HG03442 (cell line): Measurements from ENCODE around the gene CTRL.
"Not testable (repeated sequence)": the region's sequence is repeated elsewhere in the genome, so short reads cannot be mapped to it uniquely, and the experiment has no call there.

Experiments
- ATAC-seq: cut with Tn5 transposase; IDR thresholded peaks from one replicate; pipeline ENCODE4 v1.9.1; 2021; ENCODE audit warnings: mild to moderate bottlenecking, moderate library complexity; ENCODE audit not compliant: unreplicated experiment

CTRL gene

DNA sequence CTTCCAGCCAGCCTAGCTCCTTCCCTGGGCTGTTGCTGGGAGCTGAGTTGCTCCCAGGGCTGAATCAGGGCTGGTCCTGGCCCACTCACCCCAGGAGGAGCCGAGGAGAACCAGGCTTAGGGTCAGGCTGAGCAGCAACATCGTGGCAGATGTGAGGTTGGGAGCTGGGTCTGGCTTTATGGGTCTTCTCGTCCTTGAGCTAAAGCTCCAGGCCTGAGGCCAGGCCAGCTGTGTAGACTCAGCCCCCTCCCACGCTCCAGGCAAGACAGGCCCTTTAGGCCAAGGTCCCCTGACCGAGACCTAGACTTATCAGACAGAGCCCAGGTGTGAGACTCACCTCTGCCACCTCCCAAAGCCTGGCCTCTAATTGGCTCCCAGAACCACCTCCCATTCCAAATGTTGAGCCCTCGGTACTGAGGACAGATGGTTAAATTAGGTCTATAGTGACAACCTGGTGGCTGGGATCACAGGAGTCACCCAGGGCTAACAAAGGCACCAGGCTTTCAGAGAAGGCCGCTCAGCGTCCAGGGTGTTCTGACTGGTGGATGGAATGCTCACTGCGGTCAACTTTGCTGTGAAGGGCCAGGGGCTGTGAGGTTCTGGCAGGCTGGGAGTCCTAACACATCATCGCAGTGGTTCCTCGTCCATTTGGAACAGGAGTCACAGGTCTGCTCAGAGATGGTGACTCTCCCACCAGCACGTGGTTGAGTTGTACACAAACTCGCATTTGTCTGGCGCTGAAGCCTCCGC lies at the start of gene CTRL:
TSS of gene CTRL (minus strand) at position 151 of the 750 bp plus-strand sequence. CDS start at position 141, 10 bp downstream.
- no peak for ATAC-seq

DNA sequence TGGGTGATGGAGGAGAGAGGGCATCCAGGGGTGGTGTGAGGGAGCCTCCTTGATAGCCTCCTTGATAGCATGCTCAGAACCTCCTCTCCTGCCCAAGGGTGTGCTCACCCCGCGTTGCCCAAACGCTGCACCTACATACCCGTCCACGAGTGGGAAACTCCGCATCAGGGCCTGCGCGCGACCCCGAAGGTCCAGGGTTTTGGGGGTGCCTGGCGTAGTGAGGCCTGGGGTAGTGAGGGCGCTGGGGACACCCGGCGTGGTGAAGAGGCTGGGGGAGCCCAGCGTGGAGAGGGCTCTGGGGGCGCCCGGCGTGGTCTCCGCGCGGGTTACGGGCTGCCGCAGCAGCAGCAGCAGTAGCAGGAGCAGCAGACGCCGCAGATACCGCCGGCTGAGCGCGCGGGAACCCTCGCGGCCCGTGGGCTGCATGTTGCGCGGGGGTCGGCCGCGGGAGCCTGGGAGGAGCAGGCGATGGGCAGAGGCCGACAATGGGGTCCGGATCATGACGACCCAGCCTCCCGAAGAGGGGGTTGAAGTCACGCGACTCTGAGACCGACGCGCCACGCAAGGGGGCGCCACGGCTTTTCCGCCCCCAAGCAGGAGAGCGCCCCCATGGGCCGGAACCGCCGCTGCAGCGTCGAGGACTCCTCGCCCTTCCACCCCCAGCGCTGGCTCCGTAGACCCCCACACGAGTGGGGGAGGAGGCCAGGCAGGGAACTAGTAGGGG lies 48.5 kb upstream of the CTRL start, which contains the start of gene DPEP3:
TSS of gene DPEP3 (minus strand) at position 545 of the 724 bp plus-strand sequence. CDS start at position 426, 119 bp downstream.
- no peak for ATAC-seq

DNA sequence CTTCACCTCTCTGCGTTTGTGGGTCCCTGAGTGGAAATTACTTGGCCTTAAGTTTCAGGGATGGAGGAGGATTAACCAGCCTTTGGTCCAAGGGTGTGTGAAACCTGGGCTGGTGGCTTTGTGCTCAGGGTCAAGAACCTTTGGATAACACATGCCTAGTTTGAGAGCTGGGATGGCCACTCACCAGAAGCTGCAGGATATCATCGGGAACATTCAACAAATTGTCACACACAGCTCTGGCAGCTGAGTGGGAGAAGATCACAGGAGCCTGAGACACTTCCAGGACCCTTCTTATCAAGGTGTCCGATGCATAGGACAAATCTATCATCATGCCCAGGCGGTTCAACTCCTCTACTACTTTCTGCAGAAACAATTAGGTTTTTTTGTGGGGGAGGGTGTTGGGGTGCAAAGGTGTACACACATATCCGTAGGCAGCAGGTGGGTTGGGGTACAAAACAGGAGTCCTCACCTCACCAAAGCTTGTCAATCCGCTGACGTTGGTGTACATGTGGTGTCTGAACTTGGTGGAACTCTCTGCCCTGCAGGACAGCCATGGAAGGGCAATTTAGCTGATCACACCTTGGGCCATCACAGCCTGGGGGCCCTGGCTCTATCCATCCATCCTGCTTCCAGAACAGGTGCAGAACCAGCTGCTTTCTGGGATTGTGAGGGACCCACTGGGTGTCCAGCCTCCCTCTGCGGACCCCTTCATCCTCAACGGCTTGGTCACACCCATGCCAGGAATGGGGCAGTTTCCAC lies 46.0 kb upstream of the CTRL start:
- no peak for ATAC-seq

DNA sequence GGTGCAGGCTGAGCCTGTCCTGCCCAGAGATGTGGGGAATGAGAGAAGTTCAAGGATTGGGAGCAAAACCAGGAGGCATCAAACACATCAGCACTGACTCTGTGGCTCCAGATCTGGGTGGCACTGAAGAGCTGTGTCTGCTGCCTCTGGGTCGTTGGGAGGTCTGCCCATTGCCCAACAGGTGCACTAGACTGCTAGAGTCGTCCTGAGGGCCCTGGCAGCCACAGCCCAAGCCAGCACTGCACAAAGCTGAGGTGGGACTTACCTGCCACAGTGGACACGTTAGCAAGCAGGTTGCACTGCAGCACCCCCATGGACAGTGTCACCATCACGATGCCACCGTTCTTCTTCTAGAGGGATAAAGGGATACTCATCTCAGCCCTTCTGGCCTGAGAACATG lies 45.3 kb upstream of the CTRL start:
- no peak for ATAC-seq

DNA sequence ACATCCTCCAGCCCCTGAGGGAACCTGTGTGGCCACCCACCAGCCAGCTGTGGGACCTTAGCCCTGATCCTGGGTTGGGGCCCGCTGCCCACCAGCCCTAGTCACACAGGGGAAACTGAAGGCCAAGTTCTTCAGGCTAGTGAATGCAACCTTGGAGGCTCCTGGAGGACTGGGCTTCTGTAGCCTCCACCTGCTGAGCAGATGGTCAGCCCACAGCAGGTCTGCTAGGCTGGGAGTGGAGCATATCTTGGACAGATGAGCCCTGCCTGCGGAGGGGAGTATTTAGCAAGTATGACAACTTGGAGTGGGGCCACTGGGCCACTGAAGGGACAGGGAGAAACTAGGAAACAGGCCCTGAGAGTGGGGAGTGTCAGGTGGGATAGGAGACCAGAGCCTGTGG lies 44.5 kb upstream of the CTRL start:
- ATAC-seq, result no peak

DNA sequence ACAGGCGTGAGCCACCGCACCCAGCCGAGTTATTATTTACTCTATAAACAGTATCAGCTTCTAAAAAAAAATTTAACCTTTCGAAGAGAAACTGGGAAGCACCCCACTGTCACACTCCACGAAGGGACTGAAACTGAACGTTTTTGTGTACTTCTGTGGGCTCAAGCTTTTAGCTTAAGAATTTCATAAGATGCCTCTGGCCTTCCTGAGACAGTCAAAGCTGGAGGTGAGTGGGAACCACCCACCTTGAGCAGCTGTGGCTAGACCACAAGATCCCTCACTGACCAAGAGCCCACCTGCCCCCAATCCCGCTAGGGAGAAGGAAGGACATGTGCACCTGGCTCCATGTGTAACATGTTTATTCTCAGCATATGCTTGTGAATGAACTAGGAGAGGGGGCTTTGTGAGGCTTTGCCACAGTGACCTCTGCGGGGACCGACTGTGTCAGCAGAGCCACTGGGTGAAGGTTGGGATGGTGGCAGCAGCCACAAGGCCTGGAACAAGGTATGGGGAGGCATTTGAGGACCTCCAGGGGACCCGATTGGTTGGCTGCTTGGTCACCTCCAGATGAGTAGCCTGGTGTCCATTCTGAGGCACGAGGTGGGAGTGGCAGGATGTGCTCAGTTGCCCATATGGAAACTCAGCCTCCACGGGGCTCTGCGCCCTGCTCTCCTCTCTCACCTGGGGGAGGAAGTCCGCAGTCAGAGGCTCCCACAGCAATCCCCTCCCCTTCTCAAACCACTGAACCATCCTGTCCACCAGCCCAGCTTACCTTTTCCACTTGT lies 43.9 kb upstream of the CTRL start:
- ATAC-seq, result no peak

DNA sequence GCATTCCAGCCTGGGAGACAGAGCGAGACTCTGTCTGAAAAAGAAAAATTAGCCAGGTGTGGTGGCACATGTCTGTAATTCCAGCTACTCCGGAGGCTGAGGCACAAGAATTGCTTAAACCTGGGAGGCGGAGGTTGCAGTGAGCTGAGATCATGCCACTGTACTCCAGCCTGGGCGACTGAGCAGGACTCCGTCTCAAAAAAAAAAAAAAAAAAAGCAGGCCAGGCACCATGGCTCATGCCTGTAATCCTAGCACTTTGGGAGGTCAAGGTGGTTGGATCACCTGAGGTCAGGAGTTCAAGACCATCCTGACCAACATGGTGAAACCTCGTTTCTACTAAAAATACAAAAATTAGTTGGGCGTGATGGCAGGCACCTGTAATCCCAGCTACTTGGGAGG lies 40.6 kb upstream of the CTRL start:
- not testable (repeated sequence) for ATAC-seq

DNA sequence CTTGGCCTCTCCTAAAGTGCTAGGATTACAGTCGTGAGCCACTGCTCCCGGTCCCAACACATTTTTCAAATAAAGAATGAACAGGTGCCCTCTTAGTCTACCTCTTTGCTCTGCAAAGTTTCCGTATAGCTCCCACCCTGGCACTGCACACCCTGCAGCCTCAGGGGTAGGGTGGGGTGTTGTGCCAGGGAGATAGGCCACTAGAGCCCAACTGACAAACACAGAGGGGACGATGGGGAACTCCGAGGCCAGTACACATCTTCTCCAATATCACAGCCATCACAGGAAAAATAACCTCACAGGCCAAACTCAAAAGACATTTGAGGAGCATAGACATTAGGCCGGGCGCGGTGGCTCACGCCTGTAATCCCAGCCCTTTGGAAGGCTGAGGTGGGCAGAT lies 39.4 kb upstream of the CTRL start:
- no peak for ATAC-seq

DNA sequence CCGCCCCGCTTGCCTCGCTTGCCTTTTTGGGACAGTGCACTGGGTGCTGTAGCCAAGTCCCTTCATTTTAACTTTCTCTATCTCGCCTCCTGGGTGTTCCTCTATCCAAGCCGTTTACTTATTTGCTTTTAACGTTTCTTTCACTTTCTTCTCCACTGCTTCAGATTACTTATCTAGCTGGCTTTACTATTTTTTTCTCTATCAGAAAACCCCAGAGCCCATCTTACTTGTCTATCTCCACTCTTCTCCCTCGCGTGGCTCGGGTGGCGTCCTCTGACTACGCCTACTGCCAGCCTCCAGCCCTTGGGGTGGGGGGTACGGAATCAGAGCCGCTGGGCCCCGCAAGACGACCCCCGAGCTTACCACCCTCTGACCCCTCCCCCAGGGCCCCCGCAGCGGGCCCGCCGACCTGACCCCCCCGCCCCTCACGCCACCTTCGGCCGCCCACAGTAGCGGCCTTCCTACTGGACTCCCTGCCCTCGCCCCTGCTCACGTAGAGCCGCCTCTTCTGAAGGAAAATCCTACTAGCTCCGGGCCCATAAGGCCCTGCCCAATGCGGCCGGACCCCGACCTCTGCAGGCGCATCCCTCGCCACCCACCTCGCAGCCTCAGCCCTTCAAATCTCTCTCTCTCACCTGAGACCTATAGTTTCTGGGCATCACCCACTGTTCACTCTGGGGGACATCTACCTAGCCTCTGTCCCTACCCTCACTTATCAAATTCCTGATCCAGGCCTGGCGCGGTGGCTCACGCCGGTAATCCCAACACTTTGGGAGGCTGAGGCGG lies 37.8 kb upstream of the CTRL start:
- ATAC-seq, result no peak

DNA sequence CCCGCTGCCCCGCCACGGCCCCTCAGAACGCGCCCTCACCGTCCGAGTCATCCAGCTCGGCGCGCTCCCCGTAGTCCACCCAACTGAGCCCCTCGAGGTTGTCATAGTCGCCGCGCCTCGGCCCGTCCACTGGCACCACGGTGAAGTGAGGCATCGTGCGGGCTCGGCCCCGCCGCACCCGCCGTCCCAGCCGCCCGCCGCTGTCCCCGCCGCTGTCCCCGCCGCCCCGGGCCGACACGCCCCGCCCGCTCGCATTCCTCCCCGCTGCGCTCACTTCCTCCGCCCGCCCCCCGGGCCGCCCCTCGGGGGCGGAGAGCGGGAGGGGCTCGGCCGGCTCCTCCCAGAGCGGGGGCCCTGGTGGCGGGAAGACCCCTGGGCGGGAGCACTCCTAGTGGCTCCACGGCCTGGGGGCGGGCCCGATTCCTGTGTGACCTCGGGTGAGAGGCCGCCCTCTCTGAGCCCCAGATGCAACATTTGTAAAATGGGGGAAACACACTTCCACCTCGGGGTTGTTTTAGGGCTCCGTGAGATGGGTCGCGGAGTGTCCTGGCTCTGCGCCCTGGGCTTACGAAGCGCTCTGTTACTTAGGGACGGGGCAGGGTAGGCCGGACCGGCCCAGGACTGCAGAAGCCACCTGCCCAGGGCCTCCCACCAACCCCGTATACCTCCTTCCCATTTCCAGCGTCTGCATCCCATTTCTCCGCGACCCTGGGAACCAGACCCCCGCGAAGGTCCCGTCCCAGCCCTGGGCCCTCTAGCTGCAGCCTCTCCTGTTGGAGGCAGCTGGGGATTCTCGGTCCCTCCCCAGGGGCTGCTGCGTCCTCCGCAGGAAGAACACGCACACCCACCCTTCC lies 37.0 kb upstream of the CTRL start, which contains the start of gene SLC12A4:
TSS of gene SLC12A4 (minus strand) at position 238 of the 854 bp plus-strand sequence. CDS start at position 154, 84 bp downstream.
- ATAC-seq, result peak; percentile 65

DNA sequence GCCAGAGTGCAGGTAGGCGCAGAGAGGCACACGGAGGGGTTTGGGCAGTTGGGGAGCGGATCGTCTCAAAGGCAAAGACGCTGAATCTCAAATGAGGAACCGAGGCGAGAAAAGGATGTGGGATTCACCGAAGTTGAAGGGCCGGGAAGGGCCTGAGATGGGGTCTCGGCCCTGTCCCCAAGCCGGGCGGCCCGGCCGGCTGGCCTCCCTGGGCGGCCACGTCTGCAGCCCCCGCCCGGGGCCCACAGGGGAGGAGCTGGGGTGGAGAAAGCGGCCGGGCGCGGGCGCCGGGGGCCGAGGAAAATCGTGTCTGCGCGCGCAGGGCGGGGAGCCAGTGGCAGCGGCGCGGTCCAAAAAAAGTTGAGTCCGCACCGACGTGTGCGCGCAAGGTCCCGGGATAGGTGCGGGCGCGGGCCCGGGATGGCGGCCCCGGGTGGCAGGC lies 36.3 kb upstream of the CTRL start:
- peak; percentile 22 for ATAC-seq

DNA sequence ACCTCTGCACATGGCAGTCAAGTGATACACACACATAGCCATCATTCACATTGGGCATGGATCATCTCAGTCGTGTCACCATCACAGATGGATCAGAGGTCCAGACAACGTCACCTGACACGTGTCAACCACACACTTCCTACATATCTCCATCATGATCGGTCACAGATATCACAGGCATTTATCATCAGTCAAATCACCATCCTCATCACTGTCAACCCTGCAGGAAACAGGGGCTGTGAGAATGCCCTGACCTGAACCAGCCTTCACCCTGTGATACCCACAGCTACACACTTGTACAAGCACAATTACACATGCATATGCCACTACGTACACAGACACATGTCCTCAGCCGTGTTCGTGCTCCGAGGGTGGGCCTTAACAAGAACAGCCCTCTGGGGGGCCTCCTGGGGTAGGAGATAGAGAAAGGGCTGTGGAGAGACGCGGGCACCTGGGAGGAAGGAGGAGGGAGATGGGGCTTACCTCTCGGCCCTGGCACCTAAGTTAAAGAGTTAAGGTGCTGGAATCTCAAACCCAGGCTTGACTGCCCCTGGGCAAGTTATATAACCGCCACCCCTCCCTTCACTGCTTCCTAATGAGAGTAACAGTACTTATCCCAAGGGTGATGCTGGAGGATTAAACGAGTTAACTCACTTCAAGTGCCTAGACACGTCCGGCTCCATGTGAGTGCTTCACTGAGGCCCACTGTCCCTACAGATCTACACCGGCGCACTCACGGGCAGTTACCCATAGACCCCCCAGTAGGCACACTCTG lies 35.7 kb upstream of the CTRL start:
- ATAC-seq, result no peak

DNA sequence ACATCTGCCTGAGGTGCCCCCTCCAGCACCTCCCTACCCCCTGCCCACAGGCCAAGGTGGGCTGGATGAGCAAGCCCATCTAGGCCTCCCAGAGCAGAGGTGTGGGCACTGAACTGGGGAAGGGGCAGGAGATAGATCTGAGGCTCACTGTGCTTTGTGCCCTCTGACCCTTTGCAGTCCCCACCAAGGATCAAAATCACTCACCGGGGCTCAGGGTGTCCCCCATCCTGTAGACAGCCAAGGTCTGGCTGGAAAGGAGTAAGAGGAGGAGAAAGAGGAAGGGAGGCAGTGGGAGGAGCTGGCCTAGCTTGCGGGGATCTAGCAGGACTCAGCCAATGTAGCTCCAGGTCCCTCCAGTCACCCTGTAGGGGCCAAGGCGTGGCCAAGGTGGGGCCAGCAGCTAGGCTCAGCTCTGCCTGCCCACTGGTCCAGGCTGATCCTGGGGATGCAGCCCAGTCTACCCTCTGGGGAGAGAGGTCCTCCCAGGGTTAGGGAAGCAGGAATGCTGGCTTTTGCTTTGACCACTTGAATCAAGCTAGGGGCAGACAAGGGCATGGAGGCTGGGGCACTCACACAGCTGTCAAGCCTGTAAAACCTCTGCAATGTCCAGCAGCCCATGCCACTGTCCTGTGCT lies 35.0 kb upstream of the CTRL start:
- no peak for ATAC-seq

DNA sequence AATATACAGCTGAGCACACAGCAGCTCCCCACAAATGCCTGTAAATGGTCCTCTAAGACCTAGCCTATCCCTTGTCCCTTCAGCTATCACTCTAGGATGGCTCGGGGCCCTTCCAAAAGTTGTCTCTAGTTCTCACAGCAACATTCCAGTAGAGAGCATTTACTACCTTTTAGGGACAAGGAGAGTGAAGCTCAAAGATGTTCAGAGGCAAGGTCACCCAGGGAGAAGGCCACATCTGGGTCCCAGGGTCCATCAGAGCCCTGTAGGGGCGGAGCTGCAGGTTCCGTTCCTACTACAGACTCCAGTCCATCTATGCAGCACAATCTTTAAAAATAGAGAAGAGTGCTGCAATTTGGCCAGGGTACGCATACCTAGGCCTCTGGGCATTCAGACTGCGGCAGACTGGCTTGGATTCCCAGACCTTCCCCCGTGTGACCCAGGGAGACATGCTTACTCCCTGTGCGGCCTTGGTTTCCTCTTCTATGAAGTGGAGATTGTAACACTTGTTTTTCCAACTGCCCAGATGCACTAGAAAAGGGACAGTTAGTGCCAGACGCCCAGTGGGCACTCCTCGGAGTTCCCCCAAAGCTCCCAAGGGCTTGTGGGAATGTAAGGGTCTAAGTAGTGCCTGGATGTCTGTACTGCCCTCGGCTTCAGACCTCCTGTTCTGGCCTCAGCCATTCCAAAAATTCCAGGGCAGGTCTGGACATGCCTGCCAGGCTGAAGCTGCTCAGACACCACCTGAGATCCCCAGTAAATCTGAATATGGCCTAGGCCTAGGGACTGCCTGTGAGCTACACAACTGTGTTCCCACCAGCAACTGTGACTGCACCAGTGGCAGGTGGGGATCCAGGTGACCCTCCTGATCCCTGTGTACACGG lies 34.2 kb upstream of the CTRL start:
- ATAC-seq, result no peak

DNA sequence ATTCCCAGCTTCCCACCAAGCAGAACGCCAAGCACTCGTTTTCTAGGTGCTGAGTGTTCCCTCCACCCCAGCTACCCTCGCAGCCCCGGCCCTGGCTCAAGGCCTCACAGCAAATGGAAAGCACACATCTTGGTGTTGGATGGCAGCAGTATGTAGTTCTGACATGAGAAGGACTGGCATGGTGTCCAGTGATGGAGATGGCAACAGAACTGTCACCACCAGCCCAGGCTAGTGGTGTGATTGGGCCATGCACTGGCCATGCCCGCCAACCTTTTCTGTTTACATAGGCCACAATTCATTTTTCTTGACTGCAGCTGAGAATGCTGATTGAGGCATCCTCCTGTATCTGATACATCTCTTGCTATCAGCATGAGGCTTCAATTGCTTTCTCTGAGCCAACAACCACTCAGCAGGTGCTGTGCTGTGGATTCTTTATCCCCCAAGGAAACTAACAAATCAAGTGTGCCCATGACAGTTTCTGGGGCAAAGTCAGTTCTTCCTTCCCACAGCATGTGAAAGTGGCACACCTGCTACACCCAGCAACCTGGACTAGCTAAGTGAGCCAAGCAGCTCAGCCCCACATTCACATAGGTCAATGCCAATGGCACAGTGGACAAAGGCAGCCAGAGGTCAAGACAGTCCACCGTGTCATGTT lies 32.9 kb upstream of the CTRL start:
- ATAC-seq, result no peak

DNA sequence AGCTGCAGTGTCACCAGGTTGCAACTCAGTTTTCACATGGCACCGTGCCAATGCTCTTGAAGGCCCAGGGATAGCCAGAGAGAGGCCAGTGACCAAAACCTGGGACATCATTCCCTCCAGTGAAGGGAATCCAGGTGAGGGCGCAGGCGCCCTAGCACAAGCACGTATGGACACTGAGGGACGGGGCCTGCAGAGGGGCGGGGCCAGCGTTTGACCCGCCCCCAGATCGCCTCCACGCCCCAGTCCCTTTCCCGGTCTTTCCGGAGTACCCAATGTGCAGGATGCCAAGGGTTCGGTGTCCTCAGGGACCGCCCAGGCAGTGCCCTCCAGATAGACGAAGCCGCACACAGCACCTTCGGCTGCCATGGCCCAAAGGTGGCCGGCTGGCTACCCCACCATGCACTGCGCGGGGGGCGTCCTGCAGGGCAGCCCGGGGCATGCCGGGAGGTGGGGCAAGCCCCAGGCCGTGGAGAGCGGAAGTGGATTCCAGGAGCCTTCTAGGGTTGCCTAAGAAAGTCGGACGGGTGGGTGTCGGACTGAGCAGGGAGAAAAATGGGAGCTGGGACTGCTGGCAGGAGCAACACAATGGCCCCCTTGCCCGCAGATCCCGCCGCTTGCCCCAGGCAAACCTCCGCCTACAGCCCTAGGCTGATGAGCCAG lies 32.1 kb upstream of the CTRL start:
- no peak for ATAC-seq
